HuH-7.5 (cell line): ENCODE results near the gene RBP4.

Experiments used
- DNase-seq: peaks from one replicate; pipeline ENCODE4 v3.0.0; 2011; ENCODE audit warnings: low spot score

The RBP4 gene

GRCh38 chr10:93595378-93596161 is 5.5 kb downstream of the RBP4 start:
- no peak for DNase-seq

GRCh38 chr10:93594518-93594917 is 6.5 kb downstream of the RBP4 start:
- DNase-seq: no peak

GRCh38 chr10:93593749-93594148 is 7.3 kb downstream of the RBP4 start:
- no peak for DNase-seq

- no peak for DNase-seq
Observed at GRCh38 chr10:93593254-93593653, 7.8 kb downstream of the RBP4 start.

- no peak for DNase-seq
Observed at GRCh38 chr10:93591065-93591808, 9.8 kb downstream of the RBP4 start.

- no peak for DNase-seq
Observed at GRCh38 chr10:93590638-93591037, 10.4 kb downstream of the RBP4 start.

- no peak for DNase-seq
Observed at GRCh38 chr10:93589648-93590562, 11.1 kb downstream of the RBP4 start.

GRCh38 chr10:93584445-93584844 is 16.6 kb downstream of the RBP4 start:
- no peak for DNase-seq

- no peak for DNase-seq
Observed at GRCh38 chr10:93580828-93581227, 20.2 kb downstream of the RBP4 start.

GRCh38 chr10:93579985-93580711 is 20.9 kb downstream of the RBP4 start:
- DNase-seq: no peak

GRCh38 chr10:93579089-93579488 is 21.9 kb downstream of the RBP4 start:
- peak; percentile 52 for DNase-seq

GRCh38 chr10:93577565-93577964 is 23.5 kb downstream of the RBP4 start:
- no peak for DNase-seq

GRCh38 chr10:93576888-93577287 is 24.1 kb downstream of the RBP4 start:
- DNase-seq: no peak

GRCh38 chr10:93573924-93574323 is 27.1 kb downstream of the RBP4 start:
- no peak for DNase-seq

GRCh38 chr10:93573051-93573909 is 27.8 kb downstream of the RBP4 start:
- no peak for DNase-seq

GRCh38 chr10:93572606-93573005 is 28.4 kb downstream of the RBP4 start:
- DNase-seq: no peak

GRCh38 chr10:93570383-93570782 is 30.7 kb downstream of the RBP4 start:
- no peak for DNase-seq

GRCh38 chr10:93568105-93568390 is 33.0 kb downstream of the RBP4 start:
- no peak for DNase-seq

- DNase-seq: no peak
Observed at GRCh38 chr10:93567277-93568104, 33.5 kb downstream of the RBP4 start.
